Measurements from ENCODE around the gene TMEM52B. TPM values are rescaled to one million over a fixed set of nuclear protein-coding genes. Genes with fewer than 3 reads are reported as not detected.

TMEM52B gene
- total RNA-seq, 1 donor from 2014 or later: not detected

Other genes starting within 250 kb of the TMEM52B start
- gene CLEC2A, start 246.7 kb upstream of the TMEM52B start, total RNA-seq: not detected in 2 replicates
- gene CLEC12A, start 207.6 kb upstream of the TMEM52B start, total RNA-seq: not detected in 2 replicates
- gene CLEC1B, start 179.9 kb upstream of the TMEM52B start, total RNA-seq: not detected in 2 replicates
- gene CLEC12B, start 168.4 kb upstream of the TMEM52B start, total RNA-seq: under 0.01 and 0.19 TPM in 2 replicates
- not detected in 2 replicates for gene CLEC9A, start 148.3 kb upstream of the TMEM52B start, total RNA-seq
- gene CLEC1A, start 80.0 kb upstream of the TMEM52B start, total RNA-seq: 16.2 and 26.2 TPM in 2 replicates
- 0.47 and 0.68 TPM in 2 replicates for gene CLEC7A, start 48.8 kb upstream of the TMEM52B start, total RNA-seq
- not detected in 2 replicates for gene OLR1, start 6.9 kb upstream of the TMEM52B start, total RNA-seq
- gene GABARAPL1, start 33.8 kb downstream of the TMEM52B start, total RNA-seq: 76.9 and 88.2 TPM in 2 replicates
- 0.19 and 0.34 TPM in 2 replicates for gene KLRD1, start 128.8 kb downstream of the TMEM52B start, total RNA-seq
- not detected in 2 replicates for gene KLRK1, start 211.0 kb downstream of the TMEM52B start, total RNA-seq
- gene KLRC4, start 230.7 kb downstream of the TMEM52B start, total RNA-seq: not detected in 2 replicates
- not detected in 2 replicates for gene KLRC3, start 241.6 kb downstream of the TMEM52B start, total RNA-seq

Data from dermis blood vessel endothelial cell (primary cell).